HG03460 (cell line): ENCODE results near the gene RERE.

Experiments
- ATAC-seq: cut with Tn5 transposase; IDR thresholded peaks from one replicate; pipeline ENCODE4 v1.9.1; 2021; ENCODE audit not compliant: unreplicated experiment

The RERE gene

DNA sequence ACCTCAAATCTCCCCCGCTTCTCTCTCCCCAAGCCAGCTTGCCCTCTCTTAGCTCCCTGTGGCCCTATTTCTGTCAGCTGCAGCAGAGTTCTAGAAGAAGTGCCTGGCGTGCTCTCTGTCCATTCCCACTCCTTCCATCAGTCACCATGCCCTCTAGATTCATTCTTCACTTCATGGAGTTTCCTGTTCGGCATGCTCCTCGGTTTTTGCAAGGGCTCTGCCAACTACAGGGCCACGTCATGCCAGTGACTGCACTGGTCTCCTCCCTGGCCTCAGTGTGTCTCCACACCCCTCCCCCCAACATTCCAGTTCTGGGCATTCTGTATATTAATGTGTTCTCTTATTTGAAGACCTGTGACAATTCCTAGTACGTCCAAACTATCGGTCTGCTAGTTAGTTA, 385.7 kb downstream of the RERE start:
- ATAC-seq: no peak

DNA sequence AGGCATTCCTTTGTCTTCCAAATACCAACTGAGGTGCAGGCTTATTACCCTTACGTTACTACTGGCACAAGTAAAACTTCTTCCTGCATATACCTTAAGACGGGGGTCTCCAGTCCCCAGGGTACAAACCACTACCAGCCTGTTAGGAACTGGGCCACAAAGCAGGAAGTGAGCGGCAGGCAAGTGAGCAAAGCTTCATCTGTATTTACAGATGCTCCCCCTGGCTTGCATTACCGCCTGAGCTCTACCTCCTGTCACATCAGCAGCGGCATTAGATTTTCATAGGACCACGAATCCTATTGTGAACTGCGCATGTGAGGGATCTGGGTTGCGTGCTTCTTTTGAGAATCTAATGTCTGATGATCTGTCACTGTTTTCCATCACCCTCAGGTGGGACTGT, 386.4 kb downstream of the RERE start:
- no peak for ATAC-seq

DNA sequence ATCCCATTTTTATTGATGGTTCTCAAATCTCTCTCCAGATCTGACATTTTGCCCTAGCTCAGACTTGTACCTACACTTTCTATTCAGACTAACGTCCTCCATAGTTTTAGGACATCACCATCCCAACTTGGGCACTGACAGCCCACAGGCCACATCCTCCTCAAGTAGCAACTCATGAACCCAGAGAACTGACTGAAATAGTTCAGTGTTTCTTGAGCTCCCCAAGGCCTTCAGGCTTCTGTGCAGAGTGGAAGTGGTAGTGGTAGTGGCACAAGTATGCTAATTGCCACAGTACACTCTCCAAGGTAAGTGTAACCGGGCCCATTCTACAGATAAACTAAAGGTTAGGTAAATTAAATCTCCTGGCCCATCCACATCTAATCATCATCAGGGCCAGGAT, 387.0 kb downstream of the RERE start:
- no peak for ATAC-seq

DNA sequence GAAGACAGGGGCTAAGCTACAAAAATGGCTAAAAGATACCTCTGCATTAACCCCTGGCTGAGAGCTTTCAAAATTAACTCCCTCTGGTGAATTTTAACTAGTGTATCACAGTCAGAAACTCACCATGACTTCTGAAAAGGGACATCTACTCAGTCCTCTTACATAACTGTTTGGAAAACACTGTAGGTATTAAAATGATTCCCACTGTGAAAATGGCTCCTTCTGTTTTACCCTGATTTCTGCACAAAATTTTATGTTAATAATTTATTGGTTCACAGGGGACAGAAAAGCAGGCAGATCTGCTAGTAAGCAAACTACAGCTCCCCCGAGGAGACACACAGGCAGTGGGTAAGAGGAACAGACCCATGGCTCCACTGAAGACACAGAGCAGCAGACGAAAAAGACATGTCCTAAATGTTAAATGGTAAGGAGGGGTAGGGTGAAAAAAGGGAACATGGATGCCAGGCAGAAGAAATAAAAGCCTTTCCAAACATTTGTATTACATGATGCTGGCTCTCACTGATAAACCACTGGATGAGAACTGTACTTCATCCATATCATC, 387.8 kb downstream of the RERE start:
- no peak for ATAC-seq

DNA sequence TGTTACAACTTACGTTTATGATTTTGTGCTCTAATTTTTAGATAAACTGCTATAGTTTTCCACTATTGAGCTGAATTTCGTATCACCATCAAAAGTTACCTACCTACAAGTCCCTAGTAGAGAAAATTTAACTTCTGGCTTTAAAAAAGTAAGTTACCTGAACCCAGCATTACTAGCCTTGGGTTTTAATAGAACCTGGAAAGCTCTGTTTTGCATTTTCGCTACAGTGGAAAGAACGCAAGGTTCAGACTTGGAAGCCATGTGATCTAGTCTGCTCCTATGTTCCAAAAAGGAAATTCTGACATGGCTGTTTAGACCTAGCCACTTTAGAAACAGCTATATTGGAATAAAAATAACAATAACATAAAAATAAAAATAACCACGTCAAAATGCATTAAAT, 389.0 kb downstream of the RERE start:
- no peak for ATAC-seq

GRCh38 chr1:8427986-8428385, 389.5 kb downstream of the RERE start:
- no peak for ATAC-seq

DNA sequence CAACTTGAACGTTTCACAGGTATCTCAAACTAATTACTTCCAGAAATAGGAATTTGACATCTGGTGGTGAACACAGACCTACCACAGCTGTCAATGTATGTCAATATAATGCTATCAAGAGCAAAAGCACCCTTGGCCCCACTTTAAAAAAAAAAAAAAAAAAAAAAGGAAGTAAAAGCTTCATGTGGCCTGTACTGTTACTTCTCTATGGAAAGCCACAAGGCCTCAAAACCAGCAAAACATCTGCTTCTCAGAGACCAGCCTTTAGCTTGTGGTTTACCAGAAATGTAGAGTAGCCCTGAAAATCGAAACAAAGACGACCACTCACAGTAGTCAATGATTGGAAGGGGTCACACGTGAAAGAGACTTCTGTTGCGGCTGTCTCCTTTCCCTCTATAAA, 389.9 kb downstream of the RERE start:
- ATAC-seq: peak; percentile 61

GRCh38 chr1:8426996-8427395, 390.4 kb downstream of the RERE start:
- ATAC-seq: no peak

- no peak for ATAC-seq
Measured at GRCh38 chr1:8425781-8426161, 391.7 kb downstream of the RERE start.

DNA sequence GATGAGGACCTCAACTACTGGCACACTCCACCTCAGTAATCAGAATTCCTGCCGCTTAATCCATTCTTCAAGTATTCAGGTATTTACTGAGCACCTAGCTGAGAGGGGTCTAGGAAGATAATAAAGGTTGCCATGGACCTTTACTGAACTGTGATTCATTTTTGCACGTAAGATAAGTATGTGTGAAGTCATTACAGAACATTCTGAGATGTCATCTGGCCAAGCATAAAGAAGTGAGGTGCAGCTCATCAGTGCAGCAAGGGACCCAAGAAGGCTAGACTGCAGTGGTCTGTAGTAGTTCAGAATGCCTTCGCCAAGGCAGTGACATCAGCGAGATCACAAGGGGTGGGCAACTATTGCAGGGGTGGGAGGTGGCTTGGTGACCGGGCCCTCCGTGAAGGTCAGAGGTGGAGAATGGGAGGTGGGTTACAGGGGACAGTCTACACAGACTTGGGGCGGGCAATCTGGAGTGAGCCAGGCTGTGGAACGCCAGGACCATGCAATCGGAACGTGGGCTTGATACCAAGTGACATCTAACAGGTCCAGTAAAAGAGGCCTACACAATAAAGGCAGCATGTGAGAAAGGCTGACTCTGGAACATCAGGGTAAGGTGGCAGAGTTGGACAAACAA, 392.2 kb downstream of the RERE start:
- no peak for ATAC-seq

GRCh38 chr1:8424539-8425116, 392.8 kb downstream of the RERE start:
- ATAC-seq: no peak

DNA sequence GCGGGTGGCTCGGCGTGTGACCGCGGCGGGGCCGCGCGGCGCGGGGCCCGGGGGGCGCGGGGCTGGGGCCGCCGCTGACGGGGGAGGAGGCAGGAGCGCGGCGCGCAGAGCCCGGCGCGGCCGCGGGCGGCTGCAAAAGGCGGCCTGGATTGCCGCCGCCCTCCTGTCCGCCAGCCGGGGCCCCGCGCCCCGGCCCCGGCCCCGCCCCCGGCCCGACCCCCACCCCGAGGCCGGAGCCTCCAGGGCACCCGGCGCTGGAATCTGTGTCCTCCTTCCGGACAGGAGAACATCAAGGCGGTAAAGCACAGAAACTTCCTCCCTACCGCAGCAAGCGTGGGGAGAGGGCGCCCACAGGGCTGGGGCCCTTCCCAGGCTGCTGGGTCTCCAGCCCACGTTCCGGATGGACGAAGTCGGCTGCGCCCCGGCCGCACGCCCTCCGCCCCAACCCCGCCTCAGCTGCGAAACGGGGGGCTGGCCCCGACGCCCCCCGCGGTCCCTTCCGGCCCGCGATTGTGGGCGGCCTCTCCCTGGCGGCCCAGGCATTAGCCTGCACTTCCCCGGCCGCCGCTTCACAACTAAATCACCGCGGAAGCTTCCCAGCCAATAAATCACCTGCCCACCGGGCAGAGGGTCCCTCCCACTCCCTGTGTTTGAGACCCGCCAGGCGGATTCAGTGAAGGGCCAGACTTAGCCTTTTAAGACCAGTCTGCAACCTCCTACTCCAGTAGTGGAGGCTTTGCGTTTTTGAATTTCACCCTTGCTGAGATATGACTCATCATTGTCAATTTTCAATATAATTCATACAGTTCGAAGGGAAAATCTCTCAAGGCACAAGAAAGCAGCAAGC, 393.5 kb downstream of the RERE start:
- ATAC-seq: no peak

DNA sequence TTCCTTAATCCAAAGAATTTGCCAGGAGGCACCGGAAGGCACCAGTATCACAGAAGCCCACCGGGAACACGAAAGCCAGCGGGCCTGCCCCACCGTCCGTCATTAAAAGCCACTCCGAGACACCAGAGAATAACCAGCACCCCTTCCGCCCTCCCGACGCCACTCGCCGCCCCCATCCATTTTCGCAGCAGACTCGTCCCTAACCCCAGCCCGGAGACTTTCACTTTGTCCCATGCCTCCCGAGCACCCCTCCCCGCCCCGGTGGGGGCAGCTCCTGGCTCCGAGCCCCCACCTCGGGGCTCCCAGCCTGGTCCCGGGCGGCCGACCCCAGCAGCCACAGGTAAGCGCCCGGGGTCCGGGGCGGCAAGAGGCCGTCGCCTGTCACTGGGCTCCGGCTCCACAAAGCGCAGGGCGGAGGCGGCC, 394.2 kb downstream of the RERE start:
- no peak for ATAC-seq

DNA sequence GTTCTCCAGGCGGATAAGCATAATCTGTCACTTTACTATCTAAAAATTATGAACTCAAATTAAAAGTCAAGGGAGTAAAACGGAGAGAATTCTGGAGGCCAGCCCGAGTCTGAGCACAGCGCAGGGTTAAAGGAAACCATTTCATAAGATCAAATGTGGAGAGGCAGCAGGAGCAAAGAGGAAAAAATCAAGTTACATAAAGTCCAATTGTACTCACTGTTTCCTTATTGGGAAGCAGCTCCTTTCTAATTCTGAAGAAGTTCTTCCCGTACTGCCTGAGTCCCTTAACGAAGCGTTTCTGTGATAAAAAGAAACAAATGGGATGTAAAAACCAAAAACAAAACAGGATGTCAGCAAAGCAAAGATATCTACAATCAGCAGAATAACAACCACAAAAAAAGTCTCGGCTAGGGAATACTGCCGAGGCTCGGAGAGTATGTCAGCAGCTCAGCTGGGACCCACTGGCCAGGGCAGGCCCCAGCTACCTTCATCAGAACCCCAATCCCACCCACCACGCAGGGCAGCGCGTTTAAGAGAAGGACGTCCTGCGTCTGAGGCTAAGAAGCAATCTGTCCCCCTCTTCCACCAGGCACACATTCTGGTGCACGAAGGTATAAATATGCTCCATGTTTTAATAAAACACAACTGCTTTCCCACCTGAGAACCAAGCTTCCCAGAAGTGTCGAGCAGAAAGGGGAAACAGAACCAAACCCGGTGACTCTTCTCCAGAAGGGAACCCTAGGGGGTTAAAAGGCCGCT, 394.8 kb downstream of the RERE start:
- ATAC-seq: no peak

DNA sequence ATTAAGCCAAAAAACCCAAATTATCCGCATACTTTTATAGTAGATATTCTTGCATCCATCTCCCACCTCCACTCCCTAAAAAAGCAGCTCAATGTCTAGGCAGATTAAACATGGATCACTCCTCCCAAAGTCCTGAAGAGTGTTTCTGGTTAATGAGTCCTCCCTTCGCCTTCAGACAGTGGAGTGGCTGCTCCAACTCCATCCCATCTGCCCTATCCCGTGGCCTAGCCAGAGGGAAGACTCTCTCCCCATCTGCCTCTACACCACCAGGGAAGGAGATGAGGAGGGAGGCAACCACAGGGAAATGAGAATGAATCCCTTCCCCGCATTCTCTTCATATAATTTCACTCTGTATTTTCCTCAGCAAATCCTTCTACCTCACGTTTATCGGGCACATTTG, 395.7 kb downstream of the RERE start:
- no peak for ATAC-seq

- no peak for ATAC-seq
Measured at GRCh38 chr1:8420318-8420717, 397.1 kb downstream of the RERE start.

DNA sequence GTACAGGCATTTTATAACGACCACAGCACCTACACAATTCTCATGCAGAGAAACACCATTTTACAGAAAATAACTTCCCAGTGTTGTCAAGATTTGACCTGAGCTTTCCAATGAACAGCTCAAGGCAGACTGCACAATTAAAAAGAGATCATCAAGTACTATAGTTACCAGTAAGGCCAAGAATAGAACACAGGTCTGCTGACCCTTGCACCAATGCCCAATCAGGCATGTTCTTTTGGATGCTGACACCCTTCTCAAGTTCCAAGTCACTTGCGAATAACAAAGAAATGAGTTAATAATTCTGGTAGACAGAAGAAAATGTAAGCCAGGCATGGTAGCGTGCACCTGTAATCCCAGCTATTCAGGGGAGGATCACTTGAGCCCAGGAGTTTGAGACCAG, 397.6 kb downstream of the RERE start:
- ATAC-seq: no peak

- no peak for ATAC-seq
Measured at GRCh38 chr1:8419172-8419571, 398.3 kb downstream of the RERE start.

DNA sequence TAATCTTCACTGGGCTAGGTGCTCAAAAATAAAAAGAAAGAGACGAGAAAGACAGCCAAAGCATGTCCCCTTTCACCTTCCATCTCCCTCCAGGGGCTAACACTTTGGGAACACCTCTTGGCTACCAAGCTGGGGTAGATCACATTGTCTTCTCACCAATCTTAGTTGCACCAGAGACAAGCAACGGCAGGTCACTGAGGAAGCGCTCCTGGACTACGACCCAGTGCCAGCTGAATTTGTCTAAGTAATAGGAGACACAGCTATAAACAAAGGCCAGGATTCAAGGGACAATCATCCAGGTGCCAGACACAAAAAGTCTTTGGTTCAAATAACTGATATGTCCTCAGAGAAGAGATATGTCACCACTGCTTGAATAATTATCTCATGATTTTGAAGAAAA, 399.1 kb downstream of the RERE start:
- ATAC-seq: no peak

- ATAC-seq: no peak
Measured at GRCh38 chr1:8417625-8418024, 399.8 kb downstream of the RERE start.

- no peak for ATAC-seq
Measured at GRCh38 chr1:8416881-8417280, 400.6 kb downstream of the RERE start.
